ENCODE results near the gene BORCS8.
"Not testable (repeated sequence)": the region's sequence is repeated elsewhere in the genome, so short reads cannot be mapped to it uniquely, and the experiment has no call there.

The BORCS8 gene

DNA sequence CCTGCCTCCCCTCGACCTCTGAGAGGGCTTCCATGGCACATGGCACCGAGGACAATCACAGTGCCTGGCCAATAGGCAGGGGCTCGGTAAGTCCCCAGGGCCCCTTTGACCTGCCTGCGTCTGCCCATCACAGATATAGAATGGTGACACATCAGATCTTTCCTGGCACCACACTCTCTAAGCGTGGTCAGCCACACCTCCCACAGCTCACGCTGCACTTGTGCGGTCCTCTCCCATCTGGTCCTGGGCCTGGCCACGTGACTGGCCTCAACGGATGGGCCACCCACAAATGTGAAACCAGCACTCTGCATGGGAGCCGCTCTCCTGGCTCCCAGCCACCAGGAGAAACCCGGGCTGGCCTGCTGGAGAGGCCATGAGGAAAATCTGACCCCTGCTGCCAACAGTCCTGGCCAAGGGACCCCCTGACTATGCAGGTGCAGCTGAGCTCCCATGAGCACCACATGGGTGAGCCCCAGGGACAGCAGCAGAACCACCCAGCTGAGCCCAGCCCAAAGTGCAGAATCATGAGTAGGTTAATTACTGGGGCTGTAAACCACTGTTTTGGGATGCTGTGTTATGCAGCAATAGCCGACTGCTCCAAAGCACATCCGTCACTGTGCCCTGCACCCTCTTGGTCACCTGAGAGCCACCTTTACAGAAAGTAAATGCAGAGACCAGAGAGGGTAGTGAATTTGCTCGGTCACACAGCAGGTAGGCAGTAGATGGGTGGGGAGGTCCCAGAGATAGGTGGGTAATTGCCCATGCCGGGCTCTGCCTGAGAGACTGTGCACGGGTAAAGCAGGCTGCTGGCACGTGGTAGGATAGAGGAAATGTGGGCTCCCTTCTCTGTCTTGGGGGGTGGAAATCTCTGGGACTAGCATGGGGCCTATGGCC is 12.2 kb downstream of the BORCS8 start:
- DNase-seq, result no peak

- no peak for DNase-seq
These were observed 15.0 kb downstream of the BORCS8 start for GRCh38 chr19:19176950-19177349.

- not testable (repeated sequence) for DNase-seq
These were observed 18.7 kb downstream of the BORCS8 start for GRCh38 chr19:19173243-19173642.

GRCh38 chr19:19171821-19172532 is 20.0 kb downstream of the BORCS8 start:
- DNase-seq, result no peak

DNA sequence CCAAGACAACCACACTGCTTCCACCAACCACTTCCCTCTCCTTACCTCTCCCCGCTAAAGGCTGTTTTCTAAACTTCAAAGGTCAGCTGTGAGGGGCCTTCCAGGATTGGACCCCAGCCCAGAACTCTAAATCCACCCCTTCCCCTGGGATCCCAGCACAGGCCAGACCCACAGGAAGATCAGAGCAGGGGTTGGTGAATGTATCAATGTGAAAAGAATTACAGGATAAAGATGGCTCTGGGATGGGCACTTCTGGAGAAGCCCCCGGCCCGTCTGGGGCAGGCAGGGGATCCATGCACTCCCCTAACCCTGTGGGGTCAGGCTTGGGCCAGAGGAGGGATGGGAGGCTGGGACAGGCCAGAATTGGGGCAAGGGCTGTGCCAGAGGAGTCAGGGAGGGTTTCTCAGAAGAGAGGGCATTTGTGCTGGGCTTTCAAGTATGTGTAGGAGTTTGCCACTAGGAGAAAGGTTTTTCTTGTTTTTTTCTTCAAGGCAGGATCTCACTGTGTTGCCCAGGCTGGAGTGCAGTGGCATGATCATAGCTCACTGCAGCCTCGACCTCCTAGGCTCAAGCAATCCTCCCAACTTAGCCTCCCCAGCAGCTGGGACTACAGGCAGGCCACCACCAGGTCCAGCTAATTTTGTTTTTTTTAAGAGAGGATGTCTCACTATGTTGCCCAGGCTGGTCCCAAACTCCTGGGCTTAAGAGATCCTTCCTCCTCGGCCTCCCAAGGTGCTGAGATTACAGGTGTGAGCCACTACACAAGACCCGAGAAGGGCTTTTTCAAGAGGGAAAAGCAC is 20.9 kb downstream of the BORCS8 start:
- DNase-seq, result no peak

- peak; percentile 48 to 75 (median 68) for DNase-seq
These were observed 21.7 kb downstream of the BORCS8 start, which contains the start of gene MEF2B for GRCh38 chr19:19170053-19170872. Gene MEF2B, minus strand, starts transcription at chr19:19170263. Its CDS starts 19,528 bp downstream, at chr19:19150735.

DNA sequence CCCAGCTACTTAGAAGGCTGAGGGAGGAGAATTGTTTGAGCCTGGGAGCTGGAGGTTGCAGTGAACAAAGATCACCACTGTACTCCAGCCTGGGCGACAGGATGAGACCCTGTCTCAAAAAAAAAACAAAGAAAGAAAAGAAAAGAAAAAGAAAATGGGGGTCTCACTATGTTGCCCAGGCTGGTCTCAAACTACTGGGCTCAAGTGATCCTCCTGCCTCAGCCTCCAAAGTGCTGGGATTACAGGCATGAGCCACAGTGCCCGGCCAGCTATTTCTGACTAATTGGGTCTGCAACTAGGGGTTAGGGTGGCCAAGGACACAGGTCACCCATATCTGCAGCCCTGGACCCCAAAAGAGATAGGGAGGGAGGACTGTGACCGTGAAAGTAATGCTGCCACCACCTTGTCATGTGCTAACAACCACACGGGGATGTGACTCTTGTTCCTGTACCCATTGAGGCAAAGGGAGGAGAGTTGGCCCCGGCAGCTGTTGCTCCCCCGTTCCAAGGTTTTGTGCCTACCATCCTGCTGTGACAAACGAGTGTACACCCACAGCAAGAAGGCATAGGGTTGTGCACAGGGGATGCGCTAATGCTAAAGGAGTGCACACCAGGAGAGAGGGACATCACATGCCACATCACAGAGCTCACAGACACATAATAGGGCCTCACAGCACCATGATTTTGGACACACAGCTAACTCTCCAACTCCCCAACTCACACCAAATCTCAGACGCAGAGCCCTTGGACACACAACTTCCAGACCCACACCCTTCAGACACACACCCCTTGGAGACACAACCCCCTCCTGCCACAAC is 22.5 kb downstream of the BORCS8 start:
- no peak for DNase-seq

DNA sequence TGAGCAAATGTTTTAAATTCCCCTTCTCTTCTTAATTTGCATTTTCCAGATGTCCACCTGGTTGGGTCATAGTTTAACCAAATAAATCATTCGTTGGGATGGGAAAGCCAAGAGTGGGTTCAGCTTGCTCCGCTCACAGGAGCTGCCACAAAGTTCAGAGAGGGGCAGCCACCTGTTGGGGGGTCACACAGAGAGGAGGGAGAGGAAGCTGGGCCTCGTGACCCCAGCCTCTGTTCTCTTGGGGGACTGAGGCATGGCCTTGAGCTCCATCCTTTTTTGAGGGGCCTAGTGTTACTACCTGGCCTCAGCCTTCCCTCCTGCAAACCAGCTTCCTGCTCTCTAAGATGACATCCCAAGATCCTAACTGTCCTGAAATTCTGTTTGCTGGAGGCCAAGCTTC is 24.3 kb downstream of the BORCS8 start:
- no peak for DNase-seq

DNA sequence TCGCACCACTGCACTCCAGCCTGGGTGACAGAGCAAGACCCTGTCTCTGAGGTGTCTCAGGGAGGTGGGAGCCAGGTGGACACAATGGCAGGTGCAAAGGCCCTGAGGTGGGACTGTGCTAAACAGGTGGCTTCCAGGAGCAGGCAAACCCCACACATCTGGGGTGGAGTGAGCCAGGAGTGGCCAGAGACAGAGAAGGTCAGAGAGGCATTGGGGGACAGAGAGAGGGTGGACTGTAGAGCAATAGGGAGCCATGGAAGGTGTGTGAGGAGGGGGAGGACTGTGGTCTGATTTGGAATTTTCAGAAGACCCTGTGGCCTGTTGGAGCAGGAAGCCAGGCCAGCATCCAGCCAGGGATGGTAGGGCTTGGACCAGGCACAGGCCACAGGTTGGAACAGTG is 26.6 kb downstream of the BORCS8 start:
- no peak for DNase-seq

DNA sequence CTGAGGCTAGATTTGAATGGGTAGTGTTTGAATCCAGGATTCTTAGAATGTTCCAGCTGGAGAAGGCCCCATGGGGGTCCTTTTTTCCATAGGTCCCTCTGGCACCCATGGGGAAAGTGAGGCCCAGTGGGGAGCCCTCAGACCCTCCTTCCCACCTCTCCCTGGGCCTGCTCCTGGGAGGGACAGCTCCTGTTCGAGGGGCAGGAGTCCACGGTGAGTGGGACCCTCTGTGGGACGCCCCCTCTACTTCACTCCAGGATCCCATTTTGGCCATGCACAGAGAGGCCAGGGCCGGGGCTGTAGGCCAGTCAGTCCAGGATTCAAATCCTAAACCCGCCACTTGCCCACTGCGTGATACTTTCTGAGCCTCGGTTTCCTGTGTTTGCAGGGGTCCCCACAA is 29.5 kb downstream of the BORCS8 start:
- no peak for DNase-seq

- DNase-seq, result no peak
These were observed 31.4 kb downstream of the BORCS8 start for GRCh38 chr19:19160461-19161035.

- no peak for DNase-seq
These were observed 32.4 kb downstream of the BORCS8 start for GRCh38 chr19:19159534-19159933.

DNA sequence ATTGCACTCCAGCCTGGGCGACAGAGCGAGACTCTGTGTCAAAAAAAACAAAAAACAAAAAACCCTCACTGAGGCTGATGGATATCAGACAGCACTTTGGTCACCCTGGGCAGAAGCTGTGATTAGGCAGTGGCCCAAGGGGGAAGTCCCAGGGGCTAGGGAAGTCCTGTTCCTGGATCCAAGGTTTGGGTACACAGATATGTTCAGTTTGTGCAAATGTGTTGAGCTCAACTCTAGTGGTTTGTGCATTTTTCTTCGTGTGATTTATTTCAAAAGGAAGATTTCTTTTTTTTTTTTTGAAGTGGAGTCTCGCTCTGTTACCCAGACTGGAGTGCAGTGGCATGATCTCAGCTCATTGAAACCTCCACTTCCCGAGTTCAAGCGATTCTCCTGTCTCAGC is 34.1 kb downstream of the BORCS8 start:
- DNase-seq, result no peak

- no peak for DNase-seq
These were observed 36.3 kb downstream of the BORCS8 start for GRCh38 chr19:19155495-19156219.

- no peak for DNase-seq
These were observed 37.0 kb downstream of the BORCS8 start for GRCh38 chr19:19154768-19155494.

- DNase-seq, result no peak
These were observed 39.1 kb downstream of the BORCS8 start for GRCh38 chr19:19152668-19153384.

DNA sequence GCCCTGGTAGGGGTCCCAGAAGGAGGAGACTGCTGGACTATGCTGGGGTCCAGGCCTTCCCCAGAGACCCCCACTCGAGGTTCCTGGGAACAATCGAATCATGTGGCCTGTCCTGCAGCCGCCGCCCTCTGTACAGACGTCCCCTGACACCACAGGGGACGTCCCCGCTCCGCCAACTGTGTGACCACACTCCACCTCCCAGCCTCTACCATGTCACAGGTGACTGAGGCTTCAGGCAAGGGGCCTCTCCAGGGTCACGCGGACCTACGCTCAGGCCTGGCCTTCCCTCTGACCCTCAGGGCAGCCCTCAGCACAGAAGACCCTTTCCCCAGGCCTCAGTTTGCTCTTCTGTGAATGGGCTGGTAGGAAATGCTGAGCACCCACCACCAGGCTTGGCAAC is 40.5 kb downstream of the BORCS8 start:
- DNase-seq, result no peak

DNA sequence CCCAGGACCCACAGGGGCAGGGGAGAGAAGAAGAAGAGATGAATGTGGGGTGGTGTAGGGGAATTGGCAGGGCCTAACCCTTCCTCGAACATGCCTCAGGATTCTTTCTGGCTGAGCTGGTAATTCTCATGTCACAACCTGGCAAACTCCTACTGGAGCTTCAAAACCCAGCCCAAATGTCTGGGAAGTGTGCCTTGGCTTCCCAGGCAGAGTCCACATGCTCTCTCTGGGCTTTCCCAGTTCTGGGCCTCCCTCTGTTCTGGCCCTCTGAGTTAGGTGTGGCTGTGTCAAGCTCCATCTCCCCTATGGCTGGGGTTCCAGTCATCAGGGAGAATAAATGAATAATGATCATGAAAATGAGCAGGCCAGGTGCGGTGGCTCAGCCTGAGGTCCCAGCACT is 42.5 kb downstream of the BORCS8 start:
- no peak for DNase-seq

GRCh38 chr19:19148504-19148903 is 43.4 kb downstream of the BORCS8 start:
- not testable (repeated sequence) for DNase-seq

Data from T-helper 1 cell (primary cell).